OCI-LY1 (cell line): Measurements from ENCODE around the gene OSTF1.

Experiments used
- CTCF ChIP-seq: fragments of 200-600 bp; sonication (generic), shearing (Covaris generic); IDR thresholded peaks from 2 replicates; pipeline ENCODE4 v1.5.1; 2017; ENCODE audit warnings: mild to moderate bottlenecking, antibody characterized with exemption, low read length, moderate library complexity, mixed read lengths
- EZH2 ChIP-seq: fragments of 200-600 bp; sonication (generic), shearing (Covaris generic); IDR thresholded peaks from 2 replicates; pipeline ENCODE4 v1.8.0; 2017; ENCODE audit warnings: borderline replicate concordance, mixed run types, mild to moderate bottlenecking, antibody characterized with exemption, low read length, moderate library complexity, mixed read lengths

DNA sequence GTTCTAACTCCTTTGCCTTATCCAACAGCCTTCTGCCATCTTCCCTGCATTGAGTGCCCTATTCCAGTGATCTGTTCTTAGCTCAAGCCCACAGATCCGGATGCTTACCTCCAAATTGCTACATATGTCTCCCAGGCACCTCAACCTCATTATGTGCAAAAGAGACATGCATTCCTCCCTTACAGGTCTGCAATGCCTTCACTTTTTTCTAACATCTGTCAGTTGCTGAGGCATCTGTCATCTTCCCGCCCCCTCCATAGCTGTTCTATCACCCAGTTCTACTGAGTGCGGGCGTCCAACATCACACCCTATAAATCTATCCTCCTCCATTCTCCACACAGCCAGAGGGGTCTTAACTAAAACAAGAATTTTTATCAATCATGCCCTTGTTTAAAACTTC is 20.4 kb upstream of the OSTF1 start:
- no peak for TF ChIP-seq CTCF
- no peak for TF ChIP-seq EZH2
